ENCODE measurements around the gene CBFA2T3.

DNA sequence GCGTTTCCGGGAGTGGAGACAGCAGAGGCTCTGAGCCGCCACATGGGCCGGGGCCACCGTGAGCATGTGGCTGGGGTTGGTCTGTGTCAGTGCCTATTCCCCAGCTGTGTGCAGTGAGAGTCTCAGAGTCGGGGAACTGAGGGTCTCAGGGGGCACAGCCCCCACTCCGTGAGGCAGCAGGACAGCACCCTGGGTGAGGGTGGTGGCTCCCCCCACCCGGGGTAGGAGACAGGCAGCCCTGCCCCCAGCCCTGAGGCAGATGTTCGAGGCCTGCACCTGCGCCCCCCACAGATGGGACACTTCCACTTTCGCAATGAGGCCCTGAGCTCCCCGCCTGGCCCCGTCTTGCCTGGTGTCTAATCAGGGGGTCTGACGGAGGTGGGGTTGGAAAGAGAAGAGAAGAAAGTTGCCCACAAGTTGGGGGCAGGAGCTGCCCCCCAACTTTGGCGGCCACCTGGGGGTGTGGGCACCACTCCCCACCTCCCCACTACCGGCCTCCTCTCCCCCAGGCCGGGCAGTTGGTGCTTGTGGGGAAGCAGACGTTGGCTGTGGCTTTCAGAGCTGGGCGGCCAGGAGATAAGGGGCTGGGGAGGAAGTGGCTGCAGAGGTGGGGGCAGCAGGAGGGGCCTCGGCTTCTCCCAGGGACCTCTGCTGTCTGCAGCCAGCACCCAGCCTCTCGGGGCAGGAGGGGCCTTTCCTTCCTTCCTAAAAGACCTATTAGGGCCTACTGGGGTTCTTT, 1.8 kb upstream of the CBFA2T3 start:
- TF ChIP-seq, protein P1, sequence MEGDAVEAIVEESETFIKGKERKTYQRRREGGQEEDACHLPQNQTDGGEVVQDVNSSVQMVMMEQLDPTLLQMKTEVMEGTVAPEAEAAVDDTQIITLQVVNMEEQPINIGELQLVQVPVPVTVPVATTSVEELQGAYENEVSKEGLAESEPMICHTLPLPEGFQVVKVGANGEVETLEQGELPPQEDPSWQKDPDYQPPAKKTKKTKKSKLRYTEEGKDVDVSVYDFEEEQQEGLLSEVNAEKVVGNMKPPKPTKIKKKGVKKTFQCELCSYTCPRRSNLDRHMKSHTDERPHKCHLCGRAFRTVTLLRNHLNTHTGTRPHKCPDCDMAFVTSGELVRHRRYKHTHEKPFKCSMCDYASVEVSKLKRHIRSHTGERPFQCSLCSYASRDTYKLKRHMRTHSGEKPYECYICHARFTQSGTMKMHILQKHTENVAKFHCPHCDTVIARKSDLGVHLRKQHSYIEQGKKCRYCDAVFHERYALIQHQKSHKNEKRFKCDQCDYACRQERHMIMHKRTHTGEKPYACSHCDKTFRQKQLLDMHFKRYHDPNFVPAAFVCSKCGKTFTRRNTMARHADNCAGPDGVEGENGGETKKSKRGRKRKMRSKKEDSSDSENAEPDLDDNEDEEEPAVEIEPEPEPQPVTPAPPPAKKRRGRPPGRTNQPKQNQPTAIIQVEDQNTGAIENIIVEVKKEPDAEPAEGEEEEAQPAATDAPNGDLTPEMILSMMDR (IDR thresholded peaks at IDR 0.05), result no peak
- TF ChIP-seq POLR2A (IDR thresholded peaks at IDR 0.05), result no peak
- TF ChIP-seq EP300 (IDR thresholded peaks at IDR 0.05), result no peak
- TF ChIP-seq POLR2AphosphoS5 (IDR thresholded peaks at IDR 0.05), result no peak

Data from gastroesophageal sphincter (tissue), 3 donors.